ENCODE data around the gene RBMS1. TPM values are rescaled to one million over a fixed set of nuclear protein-coding genes. Genes with fewer than 3 reads are reported as not detected.

Gene RBMS1
- total RNA-seq, 2 donors from 2014 or later: 45.0 to 62.1 TPM

GRCh38 chr2:160303076-160303475, 190.5 kb downstream of the RBMS1 start:
- peaks cover 37% of the 10 kb centered on the region for H3K4me1 Mint-ChIP-seq
- no peak overlapping the region for H3K27ac Mint-ChIP-seq
- H3K27me3 Mint-ChIP-seq: no peaks in the 10 kb centered on the region
- no peak for ATAC-seq (replicated peaks)
- no peak overlapping the region for H3K4me3 Mint-ChIP-seq
- peaks cover 68% of the 10 kb centered on the region for H3K36me3 Mint-ChIP-seq (ENCODE audit: low read depth)
- H3K9me3 Mint-ChIP-seq: peaks cover 2% of the 10 kb centered on the region

- no peaks in the 10 kb centered on the region for H3K27me3 Mint-ChIP-seq
- peak overlapping the region; percentile 75 for H3K27ac Mint-ChIP-seq
- peak overlapping the region; percentile 42 for H3K4me3 Mint-ChIP-seq
- peaks cover 53% of the 10 kb centered on the region for H3K4me1 Mint-ChIP-seq
- H3K9me3 Mint-ChIP-seq: peaks cover 3% of the 10 kb centered on the region
- H3K36me3 Mint-ChIP-seq (ENCODE audit: low read depth): peaks cover 71% of the 10 kb centered on the region
- ATAC-seq (replicated peaks): peak; percentile 91
These were observed 192.2 kb downstream of the RBMS1 start for GRCh38 chr2:160301420-160301819.

- Mint-ChIP-seq H3K9me3 (peaks cover 3% of the 10 kb centered on the region), H3K4me1 (peaks cover 65% of the 10 kb centered on the region), H3K27ac (peak overlapping the region; percentile 45), H3K4me3 (peak overlapping the region; percentile 50), H3K27me3 (no peaks in the 10 kb centered on the region), H3K36me3 (ENCODE audit: low read depth) (peaks cover 74% of the 10 kb centered on the region)
- no peak for ATAC-seq (replicated peaks)
These were observed 193.4 kb downstream of the RBMS1 start for GRCh38 chr2:160300203-160300602.

GRCh38 chr2:160299540-160299939, 194.1 kb downstream of the RBMS1 start:
- Mint-ChIP-seq H3K4me1 (peaks cover 69% of the 10 kb centered on the region), H3K4me3 (peak overlapping the region; percentile 50)
- ATAC-seq (replicated peaks): peak; percentile 65

GRCh38 chr2:160298960-160299359, 194.6 kb downstream of the RBMS1 start:
- H3K36me3 Mint-ChIP-seq (ENCODE audit: low read depth): peaks cover 73% of the 10 kb centered on the region
- peaks cover 72% of the 10 kb centered on the region for H3K4me1 Mint-ChIP-seq
- no peak for ATAC-seq (replicated peaks)
- H3K27me3 Mint-ChIP-seq: no peaks in the 10 kb centered on the region
- H3K4me3 Mint-ChIP-seq: peak overlapping the region; percentile 50
- peaks cover 3% of the 10 kb centered on the region for H3K9me3 Mint-ChIP-seq
- H3K27ac Mint-ChIP-seq: no peak overlapping the region

More at GRCh38 chr2:160299540-160299939, 194.1 kb downstream of the RBMS1 start:
- Mint-ChIP-seq H3K27ac (peak overlapping the region; percentile 45), H3K36me3 (ENCODE audit: low read depth) (peaks cover 74% of the 10 kb centered on the region), H3K27me3 (no peaks in the 10 kb centered on the region), H3K9me3 (peaks cover 3% of the 10 kb centered on the region)

GRCh38 chr2:160295519-160296207, 197.9 kb downstream of the RBMS1 start:
- Mint-ChIP-seq H3K27ac (peak overlapping the region; percentile 51), H3K9me3 (peaks cover 3% of the 10 kb centered on the region), H3K4me1 (peaks cover 67% of the 10 kb centered on the region), H3K27me3 (no peaks in the 10 kb centered on the region), H3K4me3 (peak overlapping the region; percentile 62), H3K36me3 (ENCODE audit: low read depth) (peaks cover 80% of the 10 kb centered on the region)
- peak; percentile 20 for ATAC-seq (replicated peaks)

GRCh38 chr2:160294889-160295288, 198.7 kb downstream of the RBMS1 start:
- peaks cover 76% of the 10 kb centered on the region for H3K36me3 Mint-ChIP-seq (ENCODE audit: low read depth)
- H3K9me3 Mint-ChIP-seq: peaks cover 3% of the 10 kb centered on the region
- peak overlapping the region; percentile 62 for H3K4me3 Mint-ChIP-seq
- peak overlapping the region; percentile 51 for H3K27ac Mint-ChIP-seq
- peaks cover 64% of the 10 kb centered on the region for H3K4me1 Mint-ChIP-seq
- no peak for ATAC-seq (replicated peaks)
- no peaks in the 10 kb centered on the region for H3K27me3 Mint-ChIP-seq

GRCh38 chr2:160294339-160294803, 199.2 kb downstream of the RBMS1 start:
- Mint-ChIP-seq H3K27me3 (no peaks in the 10 kb centered on the region), H3K27ac (peak overlapping the region; percentile 51), H3K4me3 (peak overlapping the region; percentile 62), H3K9me3 (peaks cover 3% of the 10 kb centered on the region), H3K36me3 (ENCODE audit: low read depth) (peaks cover 76% of the 10 kb centered on the region), H3K4me1 (peaks cover 60% of the 10 kb centered on the region)
- ATAC-seq (replicated peaks): peak; percentile 97

GRCh38 chr2:160293391-160294091, 200.1 kb downstream of the RBMS1 start:
- no peak for ATAC-seq (replicated peaks)
- H3K27ac Mint-ChIP-seq: peak overlapping the region; percentile 70
- H3K4me1 Mint-ChIP-seq: peaks cover 54% of the 10 kb centered on the region
- H3K9me3 Mint-ChIP-seq: peaks cover 3% of the 10 kb centered on the region
- peaks cover 76% of the 10 kb centered on the region for H3K36me3 Mint-ChIP-seq (ENCODE audit: low read depth)
- no peak overlapping the region for H3K4me3 Mint-ChIP-seq
- no peaks in the 10 kb centered on the region for H3K27me3 Mint-ChIP-seq

DNA sequence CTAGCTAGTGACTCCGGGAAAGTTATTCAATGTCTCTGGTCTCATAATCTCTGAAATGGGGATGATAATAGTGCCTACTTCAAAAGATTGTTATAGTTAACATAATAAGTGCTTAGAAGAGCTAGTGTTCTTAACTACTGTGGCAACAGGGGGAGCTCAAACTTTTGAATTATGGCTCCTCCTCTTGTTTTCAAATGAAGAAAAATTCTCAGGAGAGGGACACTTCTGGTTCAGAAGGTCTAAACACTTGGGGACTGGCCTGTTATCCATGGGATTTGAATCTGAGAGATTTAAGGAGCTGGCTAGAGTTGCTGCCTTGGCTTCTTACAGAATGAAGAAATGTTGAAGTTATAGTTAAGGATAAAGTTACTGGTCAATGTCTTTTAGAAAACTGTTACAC, 201.4 kb downstream of the RBMS1 start:
- Mint-ChIP-seq H3K27ac (no peak overlapping the region), H3K9me3 (no peaks in the 10 kb centered on the region), H3K4me1 (peaks cover 41% of the 10 kb centered on the region), H3K36me3 (ENCODE audit: low read depth) (peaks cover 72% of the 10 kb centered on the region), H3K4me3 (no peak overlapping the region), H3K27me3 (no peaks in the 10 kb centered on the region)
- ATAC-seq (replicated peaks): no peak

DNA sequence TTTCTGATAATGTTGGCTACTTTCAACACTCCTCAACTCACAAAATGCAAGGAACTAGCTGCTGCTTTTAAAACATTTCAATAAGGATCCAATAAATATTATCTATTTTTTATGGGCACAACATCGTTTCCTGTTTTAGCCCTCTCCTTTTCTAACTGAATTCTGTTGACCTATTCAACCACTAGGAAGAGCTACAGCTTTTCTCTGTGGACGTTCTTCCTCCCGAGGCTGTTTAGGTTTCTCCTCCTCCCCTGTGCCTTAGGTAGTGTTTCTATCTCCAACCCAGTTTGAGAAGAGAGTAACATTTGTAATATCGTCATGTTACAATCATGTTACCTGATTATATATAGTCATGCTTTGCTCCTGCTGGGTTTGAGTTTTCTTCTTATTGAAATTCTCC, 202.2 kb downstream of the RBMS1 start:
- Mint-ChIP-seq H3K27ac (no peak overlapping the region), H3K27me3 (no peaks in the 10 kb centered on the region), H3K36me3 (ENCODE audit: low read depth) (peaks cover 72% of the 10 kb centered on the region), H3K9me3 (no peaks in the 10 kb centered on the region), H3K4me1 (peaks cover 32% of the 10 kb centered on the region), H3K4me3 (no peak overlapping the region)
- ATAC-seq (replicated peaks): no peak

DNA sequence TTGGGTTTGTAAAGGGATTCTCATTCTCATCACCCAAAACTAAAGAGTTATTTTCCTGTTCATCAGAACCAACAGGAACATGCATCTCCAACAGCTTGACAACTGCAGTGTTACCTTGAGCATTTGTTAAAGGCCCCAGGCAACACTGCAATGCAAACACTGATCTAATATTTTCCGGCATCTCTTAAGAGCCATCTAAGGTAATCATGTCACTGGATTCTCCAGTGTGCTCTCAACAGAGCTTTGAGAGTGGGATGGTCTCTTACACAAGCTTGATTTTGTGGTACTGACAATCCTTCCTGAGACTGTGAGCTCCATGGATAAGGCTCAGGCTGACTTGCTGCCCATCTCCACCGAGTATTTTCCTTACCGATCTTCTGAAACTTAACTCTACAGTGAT, 203.0 kb downstream of the RBMS1 start:
- H3K4me1 Mint-ChIP-seq: peaks cover 24% of the 10 kb centered on the region
- no peaks in the 10 kb centered on the region for H3K27me3 Mint-ChIP-seq
- H3K27ac Mint-ChIP-seq: no peak overlapping the region
- H3K36me3 Mint-ChIP-seq (ENCODE audit: low read depth): peaks cover 66% of the 10 kb centered on the region
- H3K4me3 Mint-ChIP-seq: no peak overlapping the region
- H3K9me3 Mint-ChIP-seq: no peaks in the 10 kb centered on the region
- ATAC-seq (replicated peaks): no peak

- H3K36me3 Mint-ChIP-seq (ENCODE audit: low read depth): peaks cover 66% of the 10 kb centered on the region
These were observed 203.8 kb downstream of the RBMS1 start for GRCh38 chr2:160289831-160290230.

DNA sequence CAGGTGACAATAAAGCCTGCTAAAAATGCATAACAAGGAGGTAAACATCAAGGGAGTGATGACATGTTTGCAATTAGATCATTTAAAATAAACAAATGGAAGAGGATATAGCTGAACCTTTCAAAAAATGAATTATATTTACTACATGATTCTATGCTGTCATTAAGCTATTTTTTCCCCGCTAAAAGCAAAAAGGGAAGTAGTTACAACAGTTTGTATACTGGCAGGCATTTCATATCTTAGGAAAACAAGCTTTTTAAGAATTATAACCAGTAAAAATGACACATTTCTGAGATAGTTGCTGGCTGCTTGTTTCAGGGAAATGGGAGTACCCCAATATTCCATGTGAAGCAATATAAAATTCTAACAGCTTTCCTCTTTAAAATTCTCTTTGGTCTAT, 204.5 kb downstream of the RBMS1 start:
- no peak overlapping the region for H3K4me3 Mint-ChIP-seq
- H3K27ac Mint-ChIP-seq: peak overlapping the region; percentile 78
- H3K36me3 Mint-ChIP-seq (ENCODE audit: low read depth): peaks cover 73% of the 10 kb centered on the region
- peaks cover 13% of the 10 kb centered on the region for H3K4me1 Mint-ChIP-seq
- ATAC-seq (replicated peaks): no peak
- no peaks in the 10 kb centered on the region for H3K9me3 Mint-ChIP-seq
- no peaks in the 10 kb centered on the region for H3K27me3 Mint-ChIP-seq

More at GRCh38 chr2:160289831-160290230, 203.8 kb downstream of the RBMS1 start:
- no peak overlapping the region for H3K4me3 Mint-ChIP-seq
- H3K9me3 Mint-ChIP-seq: no peaks in the 10 kb centered on the region
- no peak for ATAC-seq (replicated peaks)
- no peaks in the 10 kb centered on the region for H3K27me3 Mint-ChIP-seq
- peak overlapping the region; percentile 11 for H3K27ac Mint-ChIP-seq
- H3K4me1 Mint-ChIP-seq: peaks cover 19% of the 10 kb centered on the region

DNA sequence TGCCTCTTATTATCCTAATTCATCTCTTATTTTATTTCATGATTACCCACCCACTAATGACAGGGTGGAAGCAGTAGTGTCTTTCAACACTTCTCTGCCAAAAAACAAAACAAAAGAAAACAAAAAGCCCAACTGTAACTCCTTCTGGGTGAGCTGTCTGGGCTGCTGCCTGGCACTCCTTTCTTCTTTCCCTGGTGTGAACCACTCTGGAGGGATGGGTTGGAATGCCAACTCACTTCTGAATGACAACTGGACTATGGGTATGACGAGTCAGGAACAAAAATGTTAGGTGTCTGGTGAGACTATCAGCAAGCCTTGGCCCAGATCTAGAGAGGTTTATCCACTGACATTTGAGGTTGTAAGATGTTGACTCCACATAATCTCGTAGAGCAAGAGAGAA, 205.3 kb downstream of the RBMS1 start:
- Mint-ChIP-seq H3K27me3 (no peaks in the 10 kb centered on the region), H3K27ac (peak overlapping the region; percentile 78), H3K36me3 (ENCODE audit: low read depth) (peaks cover 80% of the 10 kb centered on the region), H3K4me3 (no peak overlapping the region), H3K9me3 (no peaks in the 10 kb centered on the region), H3K4me1 (peaks cover 14% of the 10 kb centered on the region)
- no peak for ATAC-seq (replicated peaks)
